Measurements from ENCODE around the gene CAMK2D. TPM values are rescaled to one million over a fixed set of nuclear protein-coding genes. Genes with fewer than 3 reads are reported as not detected.
A peak's percentile ranks its signal among the peaks of the same experiment; 100 is the strongest.

Gene CAMK2D
- total RNA-seq, 1 donor from 2014 or later = 58.4 TPM

- Mint-ChIP-seq H3K27ac (peak overlapping the region; percentile 7), H3K4me1 (ENCODE audit: low read depth) (peaks cover 28% of the 10 kb centered on the region), H3K36me3 (ENCODE audit: low read depth) (peaks cover 61% of the 10 kb centered on the region), H3K9me3 (peaks cover 14% of the 10 kb centered on the region), H3K4me3 (ENCODE audit: low read depth) (no peak overlapping the region), H3K27me3 (ENCODE audit: low read depth) (no peaks in the 10 kb centered on the region)
- intact Hi-C loops (cut with micrococcal nuclease) = loop anchor here (1.0 to 2.0 kb wide), 4 partner anchors 51 to 288 kb away; no protein-coding TSS in a partner anchor
- DNase-seq (ENCODE audit: low spot score) = no peak
Observed at GRCh38 chr4:113474017-113474416, 287.5 kb downstream of the CAMK2D start.

- H3K27ac Mint-ChIP-seq = no peak overlapping the region
- no peak for DNase-seq (ENCODE audit: low spot score)
- H3K4me1 Mint-ChIP-seq (ENCODE audit: low read depth) = peaks cover 36% of the 10 kb centered on the region
- no peak overlapping the region for H3K4me3 Mint-ChIP-seq (ENCODE audit: low read depth)
- peaks cover 54% of the 10 kb centered on the region for H3K36me3 Mint-ChIP-seq (ENCODE audit: low read depth)
- no peaks in the 10 kb centered on the region for H3K27me3 Mint-ChIP-seq (ENCODE audit: low read depth)
- intact Hi-C loops (cut with micrococcal nuclease) = no loop called here
- peaks cover 10% of the 10 kb centered on the region for H3K9me3 Mint-ChIP-seq
Observed at GRCh38 chr4:113472864-113473263, 288.7 kb downstream of the CAMK2D start.

- Mint-ChIP-seq H3K36me3 (ENCODE audit: low read depth) (peaks cover 44% of the 10 kb centered on the region), H3K4me3 (ENCODE audit: low read depth) (no peak overlapping the region), H3K27me3 (ENCODE audit: low read depth) (no peaks in the 10 kb centered on the region), H3K27ac (no peak overlapping the region), H3K9me3 (peaks cover 2% of the 10 kb centered on the region), H3K4me1 (ENCODE audit: low read depth) (peaks cover 32% of the 10 kb centered on the region)
- intact Hi-C loops (cut with micrococcal nuclease) = no loop called here
- no peak for DNase-seq (ENCODE audit: low spot score)
Observed at GRCh38 chr4:113471146-113471860, 290.2 kb downstream of the CAMK2D start.

- Mint-ChIP-seq H3K4me1 (ENCODE audit: low read depth) (peaks cover 23% of the 10 kb centered on the region), H3K9me3 (no peaks in the 10 kb centered on the region), H3K27ac (no peak overlapping the region), H3K36me3 (ENCODE audit: low read depth) (peaks cover 37% of the 10 kb centered on the region), H3K4me3 (ENCODE audit: low read depth) (no peak overlapping the region), H3K27me3 (ENCODE audit: low read depth) (no peaks in the 10 kb centered on the region)
- intact Hi-C loops (cut with micrococcal nuclease) = no loop called here
- no peak for DNase-seq (ENCODE audit: low spot score)
Observed at GRCh38 chr4:113469926-113470325, 291.6 kb downstream of the CAMK2D start.

- H3K4me3 Mint-ChIP-seq (ENCODE audit: low read depth) = no peak overlapping the region
- intact Hi-C loops (cut with micrococcal nuclease) = no loop called here
- H3K27ac Mint-ChIP-seq = no peak overlapping the region
- peaks cover 42% of the 10 kb centered on the region for H3K36me3 Mint-ChIP-seq (ENCODE audit: low read depth)
- no peaks in the 10 kb centered on the region for H3K27me3 Mint-ChIP-seq (ENCODE audit: low read depth)
- no peak for DNase-seq (ENCODE audit: low spot score)
- peaks cover 23% of the 10 kb centered on the region for H3K4me1 Mint-ChIP-seq (ENCODE audit: low read depth)
- no peaks in the 10 kb centered on the region for H3K9me3 Mint-ChIP-seq
Observed at GRCh38 chr4:113469023-113469390, 292.5 kb downstream of the CAMK2D start.

- DNase-seq (ENCODE audit: low spot score) = no peak
- H3K4me3 Mint-ChIP-seq (ENCODE audit: low read depth) = no peak overlapping the region
- H3K36me3 Mint-ChIP-seq (ENCODE audit: low read depth) = peaks cover 42% of the 10 kb centered on the region
- no peaks in the 10 kb centered on the region for H3K9me3 Mint-ChIP-seq
- no peaks in the 10 kb centered on the region for H3K27me3 Mint-ChIP-seq (ENCODE audit: low read depth)
- intact Hi-C loops (cut with micrococcal nuclease) = loop anchor here (1.0 kb wide), 1 partner anchor 21 kb away; no protein-coding TSS in a partner anchor
- peak overlapping the region; percentile 65 for H3K27ac Mint-ChIP-seq
- H3K4me1 Mint-ChIP-seq (ENCODE audit: low read depth) = peaks cover 23% of the 10 kb centered on the region
Observed at GRCh38 chr4:113468165-113469022, 293.1 kb downstream of the CAMK2D start.

GRCh38 chr4:113467581-113467980 is 294.0 kb downstream of the CAMK2D start:
- Mint-ChIP-seq H3K4me3 (ENCODE audit: low read depth) (no peak overlapping the region), H3K36me3 (ENCODE audit: low read depth) (peaks cover 40% of the 10 kb centered on the region), H3K27ac (no peak overlapping the region), H3K9me3 (no peaks in the 10 kb centered on the region), H3K4me1 (ENCODE audit: low read depth) (peaks cover 19% of the 10 kb centered on the region), H3K27me3 (ENCODE audit: low read depth) (no peaks in the 10 kb centered on the region)
- DNase-seq (ENCODE audit: low spot score) = no peak
- intact Hi-C loops (cut with micrococcal nuclease) = no loop called here

- H3K9me3 Mint-ChIP-seq = no peaks in the 10 kb centered on the region
- H3K27me3 Mint-ChIP-seq (ENCODE audit: low read depth) = no peaks in the 10 kb centered on the region
- H3K4me1 Mint-ChIP-seq (ENCODE audit: low read depth) = peaks cover 10% of the 10 kb centered on the region
- H3K27ac Mint-ChIP-seq = no peak overlapping the region
- peaks cover 47% of the 10 kb centered on the region for H3K36me3 Mint-ChIP-seq (ENCODE audit: low read depth)
- intact Hi-C loops (cut with micrococcal nuclease) = no loop called here
- no peak for DNase-seq (ENCODE audit: low spot score)
- H3K4me3 Mint-ChIP-seq (ENCODE audit: low read depth) = no peak overlapping the region
Observed at GRCh38 chr4:113462286-113462685, 299.3 kb downstream of the CAMK2D start.

- H3K27ac Mint-ChIP-seq = no peak overlapping the region
- intact Hi-C loops (cut with micrococcal nuclease) = no loop called here
- H3K27me3 Mint-ChIP-seq (ENCODE audit: low read depth) = no peaks in the 10 kb centered on the region
- H3K9me3 Mint-ChIP-seq = no peaks in the 10 kb centered on the region
- no peak overlapping the region for H3K4me3 Mint-ChIP-seq (ENCODE audit: low read depth)
- no peak for DNase-seq (ENCODE audit: low spot score)
- peaks cover 55% of the 10 kb centered on the region for H3K36me3 Mint-ChIP-seq (ENCODE audit: low read depth)
- peaks cover 10% of the 10 kb centered on the region for H3K4me1 Mint-ChIP-seq (ENCODE audit: low read depth)
Observed at GRCh38 chr4:113461281-113461680, 300.3 kb downstream of the CAMK2D start.

GRCh38 chr4:113457886-113458285 is 303.7 kb downstream of the CAMK2D start:
- intact Hi-C loops (cut with micrococcal nuclease) = no loop called here
- Mint-ChIP-seq H3K9me3 (no peaks in the 10 kb centered on the region), H3K4me1 (ENCODE audit: low read depth) (peaks cover 22% of the 10 kb centered on the region), H3K27ac (no peak overlapping the region), H3K4me3 (ENCODE audit: low read depth) (no peak overlapping the region), H3K27me3 (ENCODE audit: low read depth) (no peaks in the 10 kb centered on the region), H3K36me3 (ENCODE audit: low read depth) (peaks cover 67% of the 10 kb centered on the region)
- no peak for DNase-seq (ENCODE audit: low spot score)

GRCh38 chr4:113457121-113457520 is 304.4 kb downstream of the CAMK2D start:
- DNase-seq (ENCODE audit: low spot score) = no peak
- Mint-ChIP-seq H3K4me1 (ENCODE audit: low read depth) (peaks cover 24% of the 10 kb centered on the region), H3K27ac (no peak overlapping the region), H3K9me3 (no peaks in the 10 kb centered on the region), H3K27me3 (ENCODE audit: low read depth) (no peaks in the 10 kb centered on the region), H3K36me3 (ENCODE audit: low read depth) (peaks cover 64% of the 10 kb centered on the region), H3K4me3 (ENCODE audit: low read depth) (no peak overlapping the region)
- intact Hi-C loops (cut with micrococcal nuclease) = no loop called here

GRCh38 chr4:113455061-113455460 is 306.5 kb downstream of the CAMK2D start:
- intact Hi-C loops (cut with micrococcal nuclease) = no loop called here
- no peaks in the 10 kb centered on the region for H3K9me3 Mint-ChIP-seq
- H3K27me3 Mint-ChIP-seq (ENCODE audit: low read depth) = no peaks in the 10 kb centered on the region
- H3K4me1 Mint-ChIP-seq (ENCODE audit: low read depth) = peaks cover 18% of the 10 kb centered on the region
- H3K4me3 Mint-ChIP-seq (ENCODE audit: low read depth) = no peak overlapping the region
- H3K36me3 Mint-ChIP-seq (ENCODE audit: low read depth) = peaks cover 61% of the 10 kb centered on the region
- no peak for DNase-seq (ENCODE audit: low spot score)
- H3K27ac Mint-ChIP-seq = no peak overlapping the region

All from activated T-helper 2 cell treated with anti-CD3 and anti-CD28 coated beads, Interferon-gamma antibody, Interleukin-2, Interleukin-4, amounts not matched to agents 10 μg/mL and 5 μg/mL and 100 μg/mL, durations not matched to agents 14 hours and 24 hours and 36 hours (primary cell).